ENCODE data around the gene ABCD4. TPM values are rescaled to one million over a fixed set of nuclear protein-coding genes. Genes with fewer than 3 reads are reported as not detected.
A peak's percentile ranks its signal among the peaks of the same experiment; 100 is the strongest.
"Not testable (repeated sequence)": the region's sequence is repeated elsewhere in the genome, so short reads cannot be mapped to it uniquely, and the experiment has no call there.

The ABCD4 gene
- 47.7 TPM for total RNA-seq (ENCODE audit: insufficient read depth, low replicate concordance)

DNA sequence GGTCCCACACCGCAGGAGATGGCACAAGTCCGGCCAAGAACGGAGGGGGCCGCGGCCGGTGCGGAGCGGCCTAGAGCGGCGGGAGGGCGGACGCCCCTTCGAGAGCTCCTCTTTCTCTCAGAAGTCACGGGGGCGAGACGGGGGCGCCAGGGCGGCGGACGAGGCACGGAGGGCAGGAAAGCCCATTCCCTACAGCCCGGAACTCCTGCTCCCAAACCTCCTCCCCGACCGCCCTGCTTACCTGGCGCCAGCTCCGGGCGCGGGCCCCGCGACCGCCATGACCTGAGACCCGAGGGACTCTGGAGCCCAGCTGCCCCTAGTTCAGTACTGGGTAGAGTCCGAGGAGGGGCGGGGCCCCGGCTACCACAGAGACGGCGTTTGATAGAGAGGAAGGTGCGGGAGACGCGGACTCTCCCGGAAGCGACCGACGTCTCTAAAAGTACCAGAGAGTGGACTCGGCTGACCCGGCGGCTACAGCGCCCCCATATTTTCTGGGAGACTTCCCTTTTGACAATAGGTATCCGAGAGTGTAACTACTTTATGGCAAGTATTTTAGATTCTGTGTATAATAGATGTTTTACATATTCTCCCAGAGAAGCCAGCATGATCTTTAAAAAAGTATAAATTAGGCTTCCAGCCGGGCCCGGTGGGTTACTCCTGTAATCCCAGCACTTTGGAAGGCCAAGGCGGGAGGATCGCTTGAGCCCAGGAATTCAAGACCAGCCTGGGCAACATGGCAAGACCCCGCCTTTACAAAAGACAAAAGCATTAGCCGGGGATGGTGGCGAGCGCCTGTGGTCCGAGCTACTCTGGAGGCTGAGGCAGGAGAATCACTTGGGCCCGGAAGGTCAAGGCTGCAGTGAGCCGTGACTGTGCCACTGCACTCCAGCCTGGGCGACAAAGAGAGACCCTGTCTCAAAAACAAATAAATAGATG lies at the start of gene ABCD4:
Gene ABCD4, minus strand, starts transcription at position 301 of the 936 bp plus-strand sequence. Its CDS starts 22 bp downstream, at position 279.
- peak; percentile 97 for DNase-seq (ENCODE audit: low spot score)

DNA sequence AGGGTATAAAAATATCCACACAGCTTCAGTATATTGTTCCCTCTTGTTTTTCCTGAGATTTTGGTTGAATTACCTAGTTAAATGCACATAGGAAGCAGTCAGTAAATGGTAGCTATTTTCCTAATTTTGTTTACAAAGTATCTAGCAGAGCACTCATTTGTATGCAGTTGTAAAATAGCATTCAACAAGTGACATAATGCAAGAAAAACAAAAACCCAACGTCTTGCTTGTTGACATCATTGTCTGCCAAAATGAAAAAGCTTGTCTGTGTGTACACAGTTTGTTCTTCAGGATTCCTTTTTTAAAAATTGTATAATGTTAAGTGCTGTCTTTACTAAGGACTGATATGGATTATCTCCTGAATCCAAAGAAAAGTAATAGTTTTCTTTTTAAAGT lies 48.2 kb upstream of the ABCD4 start:
- no peak for DNase-seq (ENCODE audit: low spot score)

DNA sequence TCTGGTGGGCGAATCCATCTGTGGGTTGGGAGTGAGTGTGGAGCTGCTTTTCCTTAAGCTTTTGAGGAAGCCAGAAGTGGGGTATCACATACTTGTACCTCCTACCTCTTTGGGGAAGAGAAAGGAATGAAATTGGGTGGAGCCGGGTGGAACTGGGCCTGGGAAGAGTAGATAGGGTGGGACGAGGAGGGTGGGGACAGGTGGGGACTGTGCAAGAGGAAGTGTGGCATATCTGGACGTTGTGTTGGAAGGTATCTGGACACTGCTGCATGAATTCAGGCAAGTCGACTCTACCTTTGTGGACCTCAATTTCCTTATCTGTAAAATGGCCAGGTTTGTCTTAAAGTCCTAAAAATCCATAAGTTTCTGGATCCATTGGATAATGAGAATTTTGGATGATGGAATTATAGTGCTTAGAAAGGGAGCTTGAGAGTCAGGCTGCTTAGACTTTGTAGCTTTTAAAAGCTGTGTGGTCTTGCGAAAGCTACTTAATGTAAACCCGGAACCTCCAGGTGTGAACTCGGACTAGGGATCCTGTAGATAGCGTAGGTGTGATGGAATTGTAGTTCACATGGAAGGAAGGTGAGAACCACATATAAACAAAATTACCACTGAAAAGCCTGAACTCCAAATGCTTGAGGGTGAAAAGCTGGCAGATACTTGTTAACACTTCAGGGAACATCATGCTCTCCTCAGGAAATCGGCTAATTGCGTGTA lies 47.6 kb upstream of the ABCD4 start:
- no peak for DNase-seq (ENCODE audit: low spot score)

DNA sequence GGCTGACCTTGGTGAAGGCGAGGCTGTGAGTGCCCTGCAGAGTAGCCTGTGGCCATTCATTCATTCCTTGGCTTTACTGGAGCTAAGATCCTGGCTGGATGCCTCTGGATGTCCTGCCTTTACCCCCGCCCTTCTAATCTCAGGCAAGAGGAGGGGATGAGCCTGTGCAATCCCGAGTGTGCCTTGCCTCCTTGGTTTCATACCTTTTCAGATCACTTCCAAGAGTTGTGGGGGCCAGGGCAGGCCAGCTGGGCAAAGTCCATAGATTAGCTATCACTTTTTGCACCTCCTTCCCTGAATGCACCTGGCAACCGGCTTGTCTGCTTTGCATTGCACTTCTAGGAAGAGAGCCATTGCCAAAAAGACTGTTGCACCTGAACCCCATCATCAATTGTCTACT lies 47.0 kb upstream of the ABCD4 start:
- no peak for DNase-seq (ENCODE audit: low spot score)

DNA sequence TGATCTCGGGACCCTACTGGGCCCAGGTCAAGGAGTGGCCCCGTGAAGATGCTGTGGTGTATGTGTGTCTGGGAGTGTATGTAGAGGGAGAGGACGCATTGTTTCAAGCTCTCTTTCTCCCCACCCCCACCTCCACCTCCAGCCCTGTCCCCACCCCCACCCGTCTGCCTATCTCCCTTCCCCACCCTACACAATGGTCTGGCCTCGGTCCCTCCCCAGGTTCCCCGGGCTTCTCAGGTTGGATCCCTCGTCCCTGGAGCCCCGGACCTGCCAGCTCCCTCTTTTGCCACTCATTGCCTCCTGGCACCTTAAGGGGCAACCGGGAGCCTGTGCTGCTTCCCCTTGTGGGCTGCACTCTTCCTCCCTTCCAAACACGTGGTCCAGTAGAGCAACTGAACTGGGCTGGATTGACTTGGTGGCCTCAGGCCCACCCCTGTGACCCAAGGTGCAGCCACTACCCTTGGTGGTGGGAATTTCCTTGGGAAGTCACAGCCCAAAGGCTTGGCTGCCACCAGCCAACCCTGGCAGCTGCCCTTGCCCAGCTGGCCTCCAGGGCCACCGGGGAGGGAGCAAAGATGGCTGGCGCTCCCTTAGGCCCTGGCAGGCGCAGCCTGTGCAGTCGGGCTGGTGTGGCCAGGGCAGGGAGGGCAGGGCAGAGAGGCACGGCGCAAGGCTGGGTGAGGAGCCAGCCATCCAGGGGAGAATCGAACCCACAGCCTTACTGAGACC lies 46.2 kb upstream of the ABCD4 start:
- DNase-seq (ENCODE audit: low spot score) = no peak

DNA sequence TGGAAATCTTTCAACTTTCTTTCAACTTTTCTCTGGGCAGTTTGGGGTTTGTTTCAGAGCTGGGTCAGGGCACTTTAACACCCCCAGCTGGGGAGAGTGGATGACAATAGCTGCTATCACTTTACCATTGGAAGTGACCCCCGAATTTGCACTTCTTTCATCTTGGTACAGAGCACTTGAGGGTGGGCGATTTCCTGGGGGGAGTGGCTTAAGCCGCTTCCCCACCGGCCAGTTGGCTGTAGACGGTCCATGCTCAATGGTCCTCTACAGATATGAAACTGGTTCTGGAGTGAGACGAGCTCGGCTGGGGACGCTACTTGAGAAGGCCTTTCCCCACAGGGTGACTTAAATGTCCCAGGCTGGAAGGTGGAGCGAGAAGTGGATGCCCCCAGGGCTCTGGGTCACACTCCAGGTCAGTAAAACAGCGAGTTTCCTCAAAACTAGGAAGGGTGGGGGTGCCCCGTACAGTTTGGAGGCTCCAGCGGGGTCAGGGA lies 45.6 kb upstream of the ABCD4 start, which contains the start of gene VRTN:
Gene VRTN, plus strand, starts transcription at position 231 of the 494 bp plus-strand sequence. CDS start 8,313 bp downstream, outside the sequence.
- no peak for DNase-seq (ENCODE audit: low spot score)

DNA sequence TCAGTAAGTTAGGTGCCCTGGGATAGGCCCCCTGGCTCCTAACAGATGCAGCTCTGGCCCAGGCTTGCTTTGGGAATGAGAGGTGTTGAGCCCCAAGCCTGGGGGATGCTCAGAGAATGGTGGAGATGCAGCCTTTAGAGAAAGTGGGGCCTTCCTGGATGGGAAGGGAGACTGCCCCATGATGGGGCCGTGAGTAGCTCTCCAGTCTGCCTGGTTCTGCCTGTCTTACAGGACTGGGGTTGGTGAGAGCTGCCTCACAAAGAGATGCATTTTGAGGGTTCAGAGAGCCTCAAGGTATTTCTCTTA lies 45.0 kb upstream of the ABCD4 start:
- DNase-seq (ENCODE audit: low spot score) = no peak

DNA sequence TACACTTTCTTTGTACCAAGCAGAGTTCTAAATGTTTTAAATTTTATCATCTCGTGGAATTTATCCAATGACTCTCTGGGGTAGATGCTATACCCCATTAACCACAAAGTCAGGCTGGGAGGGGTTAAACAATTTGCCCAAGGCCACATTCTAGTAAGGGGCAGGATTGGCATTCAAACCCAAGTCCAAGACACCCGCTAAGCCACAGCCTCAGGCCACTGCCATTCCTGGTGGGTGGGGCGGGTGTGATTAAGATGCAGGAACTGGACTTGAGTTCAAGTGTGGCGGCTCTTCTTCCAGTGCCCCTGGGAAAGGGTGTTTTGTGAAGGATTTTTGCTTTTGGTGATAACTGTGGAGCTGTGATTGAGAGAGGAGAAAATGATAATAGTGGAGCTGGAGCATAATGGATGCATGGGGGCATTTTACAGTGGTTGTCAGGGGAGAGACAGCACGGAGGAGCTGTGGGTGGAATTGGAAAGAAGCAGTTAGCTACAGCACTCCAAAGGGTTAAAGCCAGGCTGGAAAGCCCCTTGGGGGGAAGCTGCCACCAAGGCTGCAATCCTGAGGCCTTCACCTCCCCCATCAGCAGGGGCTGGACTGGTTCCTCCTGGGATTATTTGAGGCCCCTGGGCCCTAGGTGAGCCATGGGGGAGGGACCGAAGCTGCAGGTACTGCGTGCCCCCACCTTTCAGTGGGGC lies 44.5 kb upstream of the ABCD4 start:
- no peak for DNase-seq (ENCODE audit: low spot score)

DNA sequence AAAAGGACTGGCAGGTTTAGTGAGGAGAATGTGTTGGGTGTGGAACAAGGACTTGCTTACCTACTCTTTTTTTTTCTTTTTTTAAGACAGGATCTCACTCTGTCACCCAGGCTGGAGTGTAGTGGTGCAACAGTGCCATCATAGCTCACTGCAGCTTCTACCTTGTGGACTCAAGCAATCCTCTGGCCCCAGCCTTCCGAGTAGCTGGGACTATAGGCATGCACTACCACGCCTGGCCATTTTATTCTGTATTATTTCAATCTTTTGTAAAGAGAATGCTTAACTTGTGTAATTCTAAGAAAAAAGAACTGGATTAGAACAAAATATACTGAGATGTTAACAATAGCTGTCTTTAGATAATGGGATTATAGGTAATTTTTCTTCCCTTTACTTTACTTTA lies 43.6 kb upstream of the ABCD4 start:
- no peak for DNase-seq (ENCODE audit: low spot score)

DNA sequence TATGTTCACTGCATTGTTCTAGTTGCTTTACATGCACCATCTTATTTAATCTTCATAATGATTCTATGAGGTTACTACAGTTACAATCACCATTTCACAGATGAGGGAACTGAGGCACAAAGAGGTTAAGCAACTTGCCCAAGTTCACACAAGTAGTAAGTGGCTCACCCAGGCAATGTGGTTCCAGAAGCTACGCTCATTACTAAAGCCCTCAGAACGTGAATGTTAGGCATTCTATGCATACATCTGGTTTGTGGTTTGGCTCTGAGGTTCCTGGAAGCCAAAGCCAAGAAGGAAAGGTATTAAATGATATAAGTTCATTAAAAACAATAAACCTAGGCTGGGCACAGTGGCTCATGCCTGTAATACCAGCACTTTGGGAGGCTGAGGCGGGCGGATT lies 31.2 kb upstream of the ABCD4 start:
- DNase-seq (ENCODE audit: low spot score) = no peak

DNA sequence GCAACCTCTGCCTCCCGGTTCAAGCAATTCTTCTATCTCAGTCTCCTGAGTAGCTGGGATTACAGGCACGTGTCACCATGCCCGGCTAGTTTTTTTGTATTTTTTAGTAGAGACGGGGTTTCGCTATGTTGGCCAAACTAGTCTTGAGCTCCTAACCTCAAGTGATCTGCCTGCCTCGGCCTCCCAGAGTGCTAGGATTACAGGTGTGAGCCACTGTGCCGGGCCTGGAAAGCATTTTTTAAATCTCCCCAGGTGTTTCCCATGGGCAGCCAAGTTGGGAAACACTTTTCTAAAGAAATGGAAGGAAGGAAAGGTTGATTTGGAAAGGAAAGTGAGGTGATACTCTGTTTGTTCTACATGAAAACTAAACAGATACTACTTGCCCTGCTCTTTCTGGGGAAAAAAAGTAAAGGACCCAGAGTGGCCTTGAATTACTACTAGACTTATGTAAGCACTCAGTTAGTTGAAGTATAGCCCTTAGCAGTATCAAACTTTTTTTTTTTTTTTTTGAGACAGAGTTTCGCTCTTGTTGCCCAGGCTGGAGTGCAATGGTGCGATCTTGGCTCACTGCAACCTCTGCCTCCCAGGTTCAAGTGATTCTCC lies 27.3 kb upstream of the ABCD4 start:
- not testable (repeated sequence) for DNase-seq (ENCODE audit: low spot score)

DNA sequence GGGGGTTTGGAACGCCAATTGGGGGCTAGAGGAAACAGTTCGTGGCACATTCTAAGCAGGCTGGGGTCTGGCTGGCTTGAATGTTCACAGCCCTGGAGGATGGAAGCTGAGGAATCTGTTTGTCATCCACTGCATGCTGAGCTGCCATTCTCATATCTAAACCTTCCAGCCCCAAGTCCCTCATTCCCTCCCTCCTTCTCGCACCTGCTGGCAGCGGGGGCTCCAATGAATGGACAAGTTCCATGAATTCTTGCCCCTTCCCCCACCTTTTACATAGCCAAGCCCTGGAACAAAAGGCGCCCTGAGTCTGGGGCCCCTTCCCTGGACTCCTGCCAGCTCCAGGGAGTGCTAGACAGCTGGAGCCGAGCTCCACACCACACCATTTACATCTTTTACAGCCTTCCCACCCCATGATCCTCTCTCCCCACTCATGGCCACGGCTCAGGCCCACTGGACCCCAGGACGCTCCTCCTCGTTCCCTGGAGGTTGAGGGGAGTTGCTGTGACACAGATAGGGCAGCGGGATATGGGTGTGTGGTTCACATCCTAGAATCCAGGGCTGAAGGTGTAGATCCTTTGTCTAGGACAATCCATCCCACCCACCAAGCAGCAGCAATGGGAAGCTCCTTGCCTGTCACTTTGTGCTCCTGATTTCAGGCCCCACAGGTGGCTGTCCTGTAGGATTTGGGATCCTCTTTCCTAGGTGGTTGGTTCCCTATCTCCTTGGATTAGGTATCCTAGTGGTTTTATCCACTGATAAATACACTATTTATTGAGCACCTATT lies 23.8 kb upstream of the ABCD4 start:
- peak; percentile 15 for DNase-seq (ENCODE audit: low spot score)

DNA sequence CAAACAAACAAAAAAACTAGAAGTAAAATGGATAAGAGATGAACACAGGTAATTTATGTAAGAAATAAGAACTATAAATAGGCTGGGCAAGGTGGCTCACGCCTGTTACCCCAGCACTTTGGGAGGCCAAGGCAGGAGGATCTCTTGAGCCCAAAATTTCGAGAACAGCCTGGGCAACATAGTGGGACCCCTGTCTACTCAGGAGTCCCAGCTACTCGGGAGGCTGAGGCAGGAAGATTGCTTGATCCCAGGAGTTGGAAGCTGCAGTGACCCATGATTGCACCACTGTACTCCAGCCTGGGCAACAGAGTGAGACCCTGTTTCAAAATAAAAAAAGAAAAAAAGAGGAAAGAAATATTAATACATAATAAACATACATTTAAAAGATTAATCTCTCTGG lies 22.7 kb upstream of the ABCD4 start:
- no peak for DNase-seq (ENCODE audit: low spot score)

DNA sequence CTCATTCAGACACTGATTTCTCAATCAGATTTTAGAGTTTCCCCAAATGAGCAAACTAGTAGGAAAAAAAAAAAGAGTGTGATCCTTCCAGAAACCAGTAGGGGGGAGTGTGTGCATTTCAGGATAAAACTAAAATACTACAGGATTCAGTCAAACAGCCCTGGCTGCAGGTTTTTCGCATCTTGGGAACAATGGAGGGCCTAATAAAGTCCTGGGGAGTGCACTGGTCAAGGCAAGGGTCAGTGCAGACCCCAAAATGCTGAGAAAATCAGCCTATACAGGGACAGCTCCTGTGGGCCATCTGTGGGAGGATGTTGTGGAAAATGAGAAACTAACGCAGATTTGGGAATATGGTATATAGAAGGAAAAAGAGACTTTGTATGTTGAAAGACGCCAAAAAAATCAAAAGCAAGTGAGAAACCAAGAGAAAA lies 22.2 kb upstream of the ABCD4 start:
- DNase-seq (ENCODE audit: low spot score) = peak; percentile 15

DNA sequence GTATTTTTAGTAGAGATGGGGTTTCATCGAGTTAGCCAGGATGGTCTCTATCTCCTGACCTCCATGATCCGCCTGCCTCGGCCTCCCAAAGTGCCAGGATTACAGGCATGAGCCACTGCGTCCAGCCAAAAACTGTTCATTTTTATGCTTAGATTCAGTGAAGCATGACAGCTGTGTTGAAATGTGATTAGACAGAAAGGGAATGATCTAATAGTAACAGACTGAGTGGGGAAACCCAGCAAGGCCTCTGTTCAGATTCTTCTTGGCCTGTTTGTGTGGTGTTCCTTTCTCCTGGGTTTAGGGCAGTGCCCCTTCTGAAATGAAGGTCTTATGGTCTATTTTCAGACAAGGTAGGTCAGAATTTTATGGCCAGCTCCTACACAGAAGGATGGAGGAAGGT lies 11.8 kb upstream of the ABCD4 start:
- no peak for DNase-seq (ENCODE audit: low spot score)

DNA sequence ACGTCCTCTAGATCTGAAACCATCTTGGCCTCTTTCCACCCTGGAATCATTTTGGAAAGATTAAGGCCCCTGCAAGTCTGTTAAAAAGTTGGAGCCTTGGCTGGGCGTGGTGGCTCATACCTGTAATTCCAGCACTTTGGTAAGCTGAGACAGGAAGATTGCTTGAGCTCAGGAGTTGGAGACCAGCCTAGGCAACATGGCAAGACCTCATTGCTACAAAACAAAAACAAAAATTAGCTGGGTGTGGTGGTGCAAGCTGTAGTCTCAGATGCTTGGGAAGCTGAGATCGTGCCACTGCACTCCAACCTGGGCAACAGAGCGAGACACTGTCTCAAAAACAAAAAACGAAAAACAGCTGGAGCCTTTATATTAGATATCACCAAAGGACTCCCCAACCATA lies 10.9 kb upstream of the ABCD4 start:
- DNase-seq (ENCODE audit: low spot score) = no peak

DNA sequence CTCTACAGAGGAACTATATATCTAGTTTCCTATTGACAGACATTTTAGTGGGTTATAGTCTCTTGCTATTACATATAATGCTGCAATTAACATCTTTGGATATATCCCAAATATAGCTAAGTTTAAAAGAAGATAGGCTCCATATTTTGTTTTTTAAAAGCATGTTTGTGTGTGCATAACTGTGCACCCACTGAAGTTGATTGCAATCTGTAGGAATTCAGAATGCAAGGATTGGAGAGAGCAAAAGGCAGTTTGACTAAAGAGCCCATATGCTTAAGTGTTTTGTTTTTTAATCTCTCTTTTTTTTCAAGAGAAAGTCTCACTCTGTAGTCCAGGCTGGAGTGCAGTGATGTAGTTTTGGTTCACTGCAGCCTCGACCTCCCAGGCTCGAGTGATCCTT lies 9.4 kb upstream of the ABCD4 start:
- DNase-seq (ENCODE audit: low spot score) = no peak

DNA sequence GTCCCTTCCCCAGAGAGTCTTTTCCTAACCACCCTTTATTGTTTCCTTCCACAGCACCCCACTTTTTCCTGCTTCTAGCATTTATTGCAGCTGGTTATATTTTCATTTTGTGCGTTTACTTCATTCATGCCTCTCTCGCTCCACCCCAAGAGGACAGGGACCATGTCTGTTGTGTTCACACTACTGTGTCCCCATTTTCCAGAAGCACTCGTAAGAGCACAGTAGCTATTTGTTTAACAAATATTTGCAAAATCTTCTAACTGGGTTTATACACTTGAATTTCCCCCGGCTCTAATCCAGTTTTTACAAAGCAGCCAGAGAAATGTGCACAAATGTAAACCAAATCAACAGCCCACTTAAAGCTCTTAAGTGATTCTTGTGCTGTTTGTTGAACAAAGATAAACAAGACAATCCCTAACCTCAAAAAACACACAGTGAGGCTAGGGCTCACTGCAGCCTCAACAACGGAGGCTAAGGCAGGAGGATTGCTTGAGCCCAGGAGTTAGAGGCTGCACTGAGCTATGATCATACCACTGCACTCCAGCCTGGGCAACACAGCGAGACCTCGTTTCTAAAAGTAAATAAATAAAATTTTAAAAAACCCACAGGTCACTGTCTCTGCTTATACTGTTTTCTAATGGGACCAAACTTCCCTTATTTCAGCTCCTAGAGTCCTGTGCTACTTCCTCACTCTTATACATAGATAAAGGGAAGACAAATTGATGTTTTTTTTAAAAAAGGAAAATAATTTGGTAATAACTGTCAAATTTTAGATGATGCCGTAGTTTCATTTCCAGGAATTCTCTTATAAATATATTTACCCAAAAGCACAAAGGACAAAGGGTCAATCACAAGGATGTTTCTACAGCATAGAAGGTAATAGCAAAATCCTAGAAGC lies 6.6 kb upstream of the ABCD4 start:
- DNase-seq (ENCODE audit: low spot score) = no peak

DNA sequence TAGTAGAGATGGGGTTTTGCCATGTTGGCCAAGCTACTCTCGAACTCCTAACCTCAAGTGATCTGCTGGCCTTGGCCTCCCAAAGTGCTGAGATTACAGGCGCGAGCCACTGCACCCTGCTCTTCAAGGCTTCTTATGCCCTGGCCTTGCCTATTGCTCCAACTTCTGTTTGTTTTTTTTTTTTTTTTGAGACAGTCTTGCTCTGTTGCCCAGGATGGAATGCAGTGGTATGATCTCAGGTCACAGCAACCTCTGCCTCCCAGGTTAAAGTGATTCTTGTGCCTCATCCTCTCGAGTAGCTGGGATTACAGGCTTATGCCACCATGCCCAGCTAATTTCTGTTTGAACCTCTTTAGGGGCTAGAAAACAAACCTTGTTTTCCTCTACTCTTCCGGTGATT lies 6.0 kb upstream of the ABCD4 start:
- DNase-seq (ENCODE audit: low spot score) = no peak
